Loucy (cell line): ENCODE measurements around the gene MAPRE2.

Source experiments
- H2AFZ ChIP-seq: fragments of 200-600 bp; sonication (generic); 2 replicates; pipeline ENCODE4 v1.6.0; 2016; ENCODE audit warnings: antibody characterized with exemption, mild to moderate bottlenecking, low read length, moderate library complexity
- H3F3A ChIP-seq: fragments of 200-600 bp; 2 replicates; pipeline ENCODE4 v1.6.0; 2016; ENCODE audit warnings: antibody characterized with exemption, low read depth, mild to moderate bottlenecking
- H3K27me3 ChIP-seq: fragments of 200-600 bp; sonication (generic); 2 replicates; pipeline ENCODE4 v1.6.1; 2014; ENCODE audit warnings: low read length, mild to moderate bottlenecking; ENCODE audit not compliant: insufficient read depth, poor library complexity, severe bottlenecking
- H3K36me3 ChIP-seq: fragments of 200-600 bp; sonication (generic); 2 replicates; pipeline ENCODE4 v1.6.1; 2016; ENCODE audit warnings: low read length; ENCODE audit not compliant: insufficient read depth
- H3K4me1 ChIP-seq: fragments of 200-600 bp; sonication (generic); 2 replicates; pipeline ENCODE4 v1.5.1; 2014; ENCODE audit warnings: low read length, mild to moderate bottlenecking; ENCODE audit not compliant: insufficient read depth, poor library complexity, severe bottlenecking
- H3K4me2 ChIP-seq: fragments of 200-600 bp; sonication (generic); 2 replicates; pipeline ENCODE4 v1.6.0; 2014; ENCODE audit warnings: antibody characterized with exemption, low read length, low read depth, mild to moderate bottlenecking; ENCODE audit not compliant: poor library complexity, severe bottlenecking
- H3K4me3 ChIP-seq: fragments of 200-600 bp; sonication (generic); 2 replicates; pipeline ENCODE4 v1.5.1; 2014; ENCODE audit warnings: low read length, mild to moderate bottlenecking, mixed read lengths; ENCODE audit not compliant: poor library complexity, severe bottlenecking
- H3K79me2 ChIP-seq: fragments of 200-600 bp; sonication (generic); 2 replicates; pipeline ENCODE4 v1.6.1; 2014; ENCODE audit warnings: low read length; ENCODE audit not compliant: insufficient read depth
- H3K9ac ChIP-seq: fragments of 200-600 bp; sonication (generic); 2 replicates; pipeline ENCODE4 v1.6.0; 2014; ENCODE audit warnings: mild to moderate bottlenecking, low read depth, low read length, moderate library complexity; ENCODE audit not compliant: poor library complexity, severe bottlenecking
- H3K9me2 ChIP-seq: fragments of 200-600 bp; sonication (generic); replicated peaks from 2 replicates; pipeline ENCODE4 v1.6.1; 2016; ENCODE audit warnings: low read depth, low read length, mixed read lengths
- H3K9me3 ChIP-seq: fragments of 200-600 bp; sonication (generic); 2 replicates; pipeline ENCODE4 v1.6.1; 2014; ENCODE audit warnings: mild to moderate bottlenecking, antibody characterized with exemption, low read length, low read depth; ENCODE audit not compliant: insufficient read depth
- H4K20me1 ChIP-seq: fragments of 200-600 bp; sonication (generic); 2 replicates; pipeline ENCODE4 v1.6.0; 2014; ENCODE audit warnings: antibody characterized with exemption, low read length, mild to moderate bottlenecking; ENCODE audit not compliant: insufficient read depth, poor library complexity, severe bottlenecking
- CTCF ChIP-seq: fragments of 200-600 bp; sonication (generic); conservative IDR thresholded peaks from 2 replicates; pipeline ENCODE4 v1.5.1; 2014; ENCODE audit warnings: mild to moderate bottlenecking, antibody characterized with exemption, low read length
- EZH2phosphoT487 ChIP-seq: fragments of 200-600 bp; IDR thresholded peaks from 2 replicates; pipeline ENCODE4 v1.6.1; 2018; ENCODE audit warnings: antibody characterized with exemption, mild to moderate bottlenecking, moderate library complexity, borderline replicate concordance

The MAPRE2 gene

DNA sequence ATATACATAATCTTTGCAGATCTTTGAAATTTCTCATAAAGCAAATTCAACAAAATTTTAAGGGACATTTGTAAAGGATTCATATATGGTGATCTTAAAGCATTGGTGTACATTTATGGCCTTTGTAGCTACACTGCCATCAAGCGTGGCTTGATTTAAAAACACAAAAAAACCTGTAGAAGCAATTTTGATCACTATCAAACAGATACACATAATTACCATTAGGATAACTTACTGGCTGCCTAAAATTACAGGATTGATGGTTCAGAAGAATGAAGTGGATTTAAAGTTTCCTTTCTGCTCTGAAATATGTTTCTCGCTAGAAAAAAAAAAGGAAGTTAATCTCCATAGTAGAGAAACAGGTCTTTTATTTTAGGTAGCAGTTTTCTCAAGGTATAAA, 31.4 kb downstream of the MAPRE2 start:
- no peak overlapping the region for H3K9ac ChIP-seq
- no peaks in the 10 kb centered on the region for H3K9me2 ChIP-seq
- no peaks in the 10 kb centered on the region for H3K27me3 ChIP-seq
- no peak overlapping the region for H2AFZ ChIP-seq
- H3F3A ChIP-seq, result 0 out of 2 replicates have a peak, but pooled peaks cover 5% of the 10 kb centered on the region
- peaks cover 29% of the 10 kb centered on the region; the same call in 1 of the 2 replicates for H3K36me3 ChIP-seq
- no peaks in the 10 kb centered on the region for H3K9me3 ChIP-seq
- peaks cover 8% of the 10 kb centered on the region for H3K4me1 ChIP-seq
- H3K4me3 ChIP-seq, result no peak overlapping the region
- peaks cover 34% of the 10 kb centered on the region for H3K79me2 ChIP-seq
- peaks cover 9% of the 10 kb centered on the region for H4K20me1 ChIP-seq
- no peak overlapping the region for H3K4me2 ChIP-seq
- TF ChIP-seq CTCF (no peak), EZH2phosphoT487 (no peak)

DNA sequence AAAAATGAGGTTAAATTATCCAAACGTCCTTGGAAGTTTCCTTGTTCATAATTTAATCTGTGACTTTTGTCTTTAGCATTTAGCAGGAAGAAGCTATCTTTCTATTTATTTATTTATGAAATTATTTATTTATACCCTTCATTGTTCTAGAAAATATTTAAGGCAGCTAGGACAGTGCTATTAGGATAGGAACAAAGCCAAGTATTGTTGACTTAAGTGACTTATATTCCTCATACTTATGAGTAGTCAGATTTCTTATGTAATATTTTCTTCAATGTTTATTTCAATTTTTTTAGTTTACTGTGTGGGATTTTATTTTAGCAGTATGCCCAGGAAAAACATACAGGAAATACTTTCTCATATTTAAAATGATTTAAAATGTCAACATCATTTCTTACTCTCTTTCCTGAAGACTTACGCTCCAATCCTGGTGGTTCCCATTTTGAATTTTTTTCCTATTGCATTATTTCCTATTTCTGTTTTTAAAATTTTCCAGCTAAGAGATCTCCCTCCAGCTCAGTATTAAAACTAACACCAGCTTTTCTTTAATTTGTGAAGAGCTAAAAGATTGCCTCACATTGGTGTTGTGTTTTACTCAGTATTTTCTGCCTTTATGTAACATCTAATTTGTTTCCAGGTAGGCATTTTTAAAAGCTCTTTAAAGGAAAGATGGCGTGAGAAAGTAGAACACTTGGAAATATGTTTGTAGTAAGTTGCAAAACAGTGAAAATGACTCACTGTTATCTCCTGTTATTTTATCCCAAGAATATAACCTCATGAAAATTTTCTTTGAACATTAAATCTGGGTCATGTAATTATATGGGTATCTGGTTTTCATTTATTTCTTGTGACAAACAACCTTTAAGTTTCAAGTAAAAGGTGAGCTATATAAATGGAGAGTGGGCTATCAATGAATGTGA, 32.2 kb downstream of the MAPRE2 start:
- Histone ChIP-seq H3K4me3 (no peak overlapping the region), H3K9me2 (no peaks in the 10 kb centered on the region), H4K20me1 (peaks cover 4% of the 10 kb centered on the region), H3K9ac (no peak overlapping the region), H3K4me1 (peaks cover 13% of the 10 kb centered on the region), H3K27me3 (no peaks in the 10 kb centered on the region), H3F3A (0 out of 2 replicates have a peak, but pooled peaks cover 5% of the 10 kb centered on the region), H2AFZ (no peak overlapping the region), H3K4me2 (no peak overlapping the region), H3K36me3 (peaks cover 30% of the 10 kb centered on the region; the same call in 1 of the 2 replicates), H3K9me3 (no peaks in the 10 kb centered on the region), H3K79me2 (peaks cover 33% of the 10 kb centered on the region)
- TF ChIP-seq CTCF (no peak), EZH2phosphoT487 (no peak)

- H3K4me2 ChIP-seq, result no peak overlapping the region
- H3K9ac ChIP-seq, result no peak overlapping the region
- H4K20me1 ChIP-seq, result no peaks in the 10 kb centered on the region
- no peak overlapping the region for H2AFZ ChIP-seq
- H3K9me3 ChIP-seq, result no peaks in the 10 kb centered on the region
- peaks cover 32% of the 10 kb centered on the region for H3K79me2 ChIP-seq
- peaks cover 37% of the 10 kb centered on the region; the same call in 1 of the 2 replicates for H3K36me3 ChIP-seq
- peaks cover 13% of the 10 kb centered on the region for H3K4me1 ChIP-seq
- H3F3A ChIP-seq, result 0 out of 2 replicates have a peak, but pooled peaks cover 5% of the 10 kb centered on the region
- no peak for TF ChIP-seq CTCF
- no peak for TF ChIP-seq EZH2phosphoT487
- no peaks in the 10 kb centered on the region for H3K9me2 ChIP-seq
- H3K27me3 ChIP-seq, result no peaks in the 10 kb centered on the region
- no peak overlapping the region for H3K4me3 ChIP-seq
These were observed 33.4 kb downstream of the MAPRE2 start for GRCh38 chr18:35074581-35074980.
